Smooth muscle cell (in vitro differentiated cells): ENCODE results near the gene RIT2. TPM values are rescaled to one million over a fixed set of nuclear protein-coding genes. Genes with fewer than 3 reads are reported as not detected.

Experiments
- DNase-seq: peaks from one replicate; lab custom pipeline; 2025; ENCODE audit not compliant: unreplicated experiment; lab: John Stamatoyannopoulos, UW
- H2AFZ ChIP-seq: fragments of 200-600 bp; sonication (generic); 2 replicates; pipeline ENCODE4 v1.6.0; 2016; ENCODE audit warnings: antibody characterized with exemption, low read depth, mild to moderate bottlenecking
- H3F3A ChIP-seq: fragments of 200-600 bp; sonication (generic); 2 replicates; pipeline ENCODE4 v1.6.0; 2017; ENCODE audit warnings: antibody characterized with exemption, low read depth
- H3K27ac ChIP-seq: fragments of 200-600 bp; sonication (generic); 2 replicates; pipeline ENCODE4 v1.5.1; 2016; ENCODE audit warnings: low read depth, mild to moderate bottlenecking
- H3K27me3 ChIP-seq: fragments of 200-600 bp; sonication (generic); 2 replicates; pipeline ENCODE4 v1.6.1; 2016; ENCODE audit warnings: low read depth, mild to moderate bottlenecking
- H3K36me3 ChIP-seq: fragments of 200-600 bp; sonication (generic); 2 replicates; pipeline ENCODE4 v1.5.1; 2016; ENCODE audit warnings: low read depth
- H3K4me1 ChIP-seq: fragments of 200-600 bp; sonication (generic); 2 replicates; pipeline ENCODE4 v1.5.1; 2016; ENCODE audit warnings: low read depth
- H3K4me2 ChIP-seq: fragments of 200-600 bp; sonication (generic); 2 replicates; pipeline ENCODE4 v1.6.0; 2016; ENCODE audit warnings: mild to moderate bottlenecking
- H3K4me3 ChIP-seq: fragments of 200-600 bp; sonication (generic); 2 replicates; pipeline ENCODE4 v1.5.1; 2016; ENCODE audit warnings: mild to moderate bottlenecking
- H3K79me2 ChIP-seq: fragments of 200-600 bp; sonication (generic); 2 replicates; pipeline ENCODE4 v1.6.0; 2016; ENCODE audit warnings: low read depth, mild to moderate bottlenecking
- H3K9ac ChIP-seq: fragments of 200-600 bp; sonication (generic); 2 replicates; pipeline ENCODE4 v1.6.0; 2016; ENCODE audit warnings: low read depth
- H3K9me3 ChIP-seq: fragments of 200-600 bp; sonication (generic); replicated peaks from 2 replicates; pipeline ENCODE4 v1.5.1; 2016; ENCODE audit warnings: low read depth
- H4K20me1 ChIP-seq: fragments of 200-600 bp; sonication (generic); 2 replicates; pipeline ENCODE4 v1.6.0; 2016; ENCODE audit warnings: low read depth
- CTCF ChIP-seq: fragments of 200-600 bp; sonication (generic); IDR thresholded peaks from 2 replicates; pipeline ENCODE4 v1.5.1; 2017; ENCODE audit warnings: borderline replicate concordance, mild to moderate bottlenecking, antibody characterized with exemption; ENCODE audit not compliant: insufficient read depth, poor library complexity, severe bottlenecking
- WGBS: methylation state at CpG from one replicate; pipeline ENCODE4 v1.1.7; 2016; ENCODE audit warnings: low lambda C conversion rate; 5-methylcytosine and 5-hydroxymethylcytosine counted together
- polyA plus RNA-seq: library from polyadenylated mRNA; unstranded; fragments of >200 nt; fragmentation: Nextera tagmentation; extraction: Ambion mirVana; gene quantifications from 2 replicates; pipeline ENCODE4 v1.2.1, GENCODE V29; 2016
- total RNA-seq: library from RNA; depleted of rRNA; stranded (reverse); fragments of >200 nt; gene quantifications from 2 replicates; pipeline ENCODE4 v1.2.3, GENCODE V29; 2014

RIT2 gene
- total and polyA plus RNA-seq, 2 experiments from 2014 or later, result not detected

GRCh38 chr18:42830936-42831335 is 284.5 kb downstream of the RIT2 start:
- H3K36me3 ChIP-seq, result no peaks in the 10 kb centered on the region
- no peaks in the 10 kb centered on the region for H3K4me1 ChIP-seq
- no peaks in the 10 kb centered on the region for H3K27me3 ChIP-seq
- H3K79me2 ChIP-seq, result no peaks in the 10 kb centered on the region
- H4K20me1 ChIP-seq, result no peaks in the 10 kb centered on the region
- no peak overlapping the region for H3K4me3 ChIP-seq
- H3K4me2 ChIP-seq, result no peak overlapping the region
- no peak overlapping the region for H3K9ac ChIP-seq
- no peak for DNase-seq
- H2AFZ ChIP-seq, result peak overlapping the region; percentile 11
- no peak for TF ChIP-seq CTCF
- H3F3A ChIP-seq, result no peaks in the 10 kb centered on the region
- no peak overlapping the region for H3K27ac ChIP-seq
- H3K9me3 ChIP-seq, result no peaks in the 10 kb centered on the region

- Histone ChIP-seq H3K27ac (no peak overlapping the region), H3K4me2 (no peak overlapping the region), H3K9me3 (no peaks in the 10 kb centered on the region), H4K20me1 (no peaks in the 10 kb centered on the region), H3F3A (no peaks in the 10 kb centered on the region), H3K36me3 (no peaks in the 10 kb centered on the region), H3K4me3 (no peak overlapping the region), H3K79me2 (no peaks in the 10 kb centered on the region), H3K9ac (no peak overlapping the region), H3K27me3 (no peaks in the 10 kb centered on the region), H3K4me1 (no peaks in the 10 kb centered on the region), H2AFZ (peak overlapping the region; percentile 26)
- no peak for TF ChIP-seq CTCF
- WGBS, result 97% methylated on average over 1 of the region's 1 CpG
- DNase-seq, result no peak
Measured at GRCh38 chr18:42828881-42829280, 286.6 kb downstream of the RIT2 start.

GRCh38 chr18:42824178-42824577 is 291.3 kb downstream of the RIT2 start:
- Histone ChIP-seq H3K4me3 (no peak overlapping the region), H3K79me2 (no peaks in the 10 kb centered on the region), H3F3A (no peaks in the 10 kb centered on the region), H3K27ac (no peak overlapping the region), H2AFZ (no peak overlapping the region), H3K27me3 (no peaks in the 10 kb centered on the region), H3K9me3 (no peaks in the 10 kb centered on the region), H3K4me2 (no peak overlapping the region), H3K4me1 (no peaks in the 10 kb centered on the region), H3K36me3 (no peaks in the 10 kb centered on the region), H4K20me1 (no peaks in the 10 kb centered on the region), H3K9ac (no peak overlapping the region)
- no peak for DNase-seq
- no peak for TF ChIP-seq CTCF

- DNase-seq, result no peak
- H3K4me1 ChIP-seq, result no peaks in the 10 kb centered on the region
- WGBS, result 90% methylated on average over 3 of the region's 3 CpGs
- H3K27me3 ChIP-seq, result no peaks in the 10 kb centered on the region
- H3K4me2 ChIP-seq, result no peak overlapping the region
- H3K9me3 ChIP-seq, result no peaks in the 10 kb centered on the region
- no peak overlapping the region for H2AFZ ChIP-seq
- H3K36me3 ChIP-seq, result no peaks in the 10 kb centered on the region
- no peak overlapping the region for H3K27ac ChIP-seq
- no peak overlapping the region for H3K4me3 ChIP-seq
- TF ChIP-seq CTCF, result no peak
- H4K20me1 ChIP-seq, result no peaks in the 10 kb centered on the region
- no peaks in the 10 kb centered on the region for H3F3A ChIP-seq
- no peaks in the 10 kb centered on the region for H3K79me2 ChIP-seq
- H3K9ac ChIP-seq, result no peak overlapping the region
Measured at GRCh38 chr18:42822711-42823110, 292.8 kb downstream of the RIT2 start.
